Measurements from ENCODE around the gene TEAD1. TPM values are rescaled to one million over a fixed set of nuclear protein-coding genes. Genes with fewer than 3 reads are reported as not detected.

TEAD1 gene
- total and polyA plus RNA-seq, 9 of the 15 experiments (the other 6 are each of a cell fraction or from before 2014, with no cell fraction given), result 1.7 to 17.7 (median 10.8) TPM

- TF ChIP-seq MLX (CRISPR knock-in tag; conservative IDR thresholded peaks at IDR 0.05), result no peak
- TF ChIP-seq ZNF395 (CRISPR knock-in tag; IDR thresholded peaks at IDR 0.05), result no peak
- no peak for TF ChIP-seq RBM15 (IDR thresholded peaks at IDR 0.05; ENCODE audit: insufficient read depth, low read length)
- TF ChIP-seq PBX2 (CRISPR knock-in tag; IDR thresholded peaks at IDR 0.05; ENCODE audit: low read depth), result no peak
- TF ChIP-seq PBX2 (tag; conservative IDR thresholded peaks at IDR 0.05; ENCODE audit: low read depth), result peak; percentile 43; the same call in 1 of the 2 replicates
- no peak for TF ChIP-seq ZNF318 (IDR thresholded peaks at IDR 0.05; ENCODE audit: borderline replicate concordance in 1 of 2, low read depth in 1 of 2)
- TF ChIP-seq ARID3A (IDR thresholded peaks at IDR 0.05; ENCODE audit: borderline replicate concordance, low read depth, low read length), result no peak
- TF ChIP-seq NFATC3 (IDR thresholded peaks at IDR 0.05), result no peak
- TF ChIP-seq POLR2AphosphoS5 (IDR thresholded peaks at IDR 0.05; ENCODE audit: control insufficient read depth, insufficient read depth, low read depth, low read length), result no peak
- TF ChIP-seq HNRNPLL (IDR thresholded peaks at IDR 0.05; ENCODE audit: low read depth, low read length, poor library complexity, severe bottlenecking), result no peak
- no peak for TF ChIP-seq RB1 (IDR thresholded peaks at IDR 0.05; ENCODE audit: low read depth)
Measured at GRCh38 chr11:12702999-12703453, 28.8 kb downstream of the TEAD1 start (continued).
